GM12878 (cell line): ENCODE measurements around the gene RRP12. TPM values are rescaled to one million over a fixed set of nuclear protein-coding genes. Genes with fewer than 3 reads are reported as not detected.

Experiments
- CBX5 ChIP-seq: sonication (generic); IDR thresholded peaks from 2 replicates; pipeline ENCODE4 v1.6.1; 2016; ENCODE audit warnings: low read depth, moderate library complexity, mild to moderate bottlenecking, inconsistent platforms
- CEBPB ChIP-seq, 2 experiments: fragments of 150-350 bp in 1 of 2; IDR thresholded peaks; 2 replicates each; pipeline ENCODE4 v1.6.1; 2012 to 2014; ENCODE audit warnings: low read depth in 2 of 2, low read length in 2 of 2, borderline replicate concordance in 1 of 2, inconsistent platforms in 1 of 2
- CTCF ChIP-seq, 3 experiments: IDR thresholded peaks in 2 of 3; conservative IDR thresholded peaks in 1 of 3; 2 replicates each; pipeline ENCODE4 v1.5.1; 2011; ENCODE audit warnings: low read depth in 3 of 3, low read length in 3 of 3, mild to moderate bottlenecking in 3 of 3, control low read depth in 2 of 3, moderate library complexity in 2 of 3, inconsistent platforms in 1 of 3, mixed read lengths in 1 of 3; ENCODE audit not compliant: control insufficient read depth in 2 of 3, insufficient read depth in 1 of 3; ENCODE audit errors: extremely low read depth in 1 of 3
- FOXM1 ChIP-seq: IDR thresholded peaks from 2 replicates; pipeline ENCODE4 v1.6.1; 2012; ENCODE audit warnings: low read depth, mild to moderate bottlenecking, inconsistent platforms, low read length, moderate library complexity
- HDGF ChIP-seq: fragments of 450-650 bp; IDR thresholded peaks from 2 replicates; pipeline ENCODE4 v1.6.1; 2016; ENCODE audit warnings: antibody characterized with exemption
- IRF4 ChIP-seq: IDR thresholded peaks from 2 replicates; pipeline ENCODE4 v1.6.1; 2011; ENCODE audit warnings: low read depth, low read length
- KAT2A ChIP-seq: conservative IDR thresholded peaks from 2 replicates; pipeline ENCODE4 v1.6.1; 2011; ENCODE audit warnings: low read depth, low read length; ENCODE audit not compliant: control insufficient read depth
- NR2C1 ChIP-seq: fragments of 450-650 bp; IDR thresholded peaks from 2 replicates; pipeline ENCODE4 v1.6.1; 2017; ENCODE audit warnings: antibody characterized with exemption, mild to moderate bottlenecking, moderate library complexity
- NR2C2 ChIP-seq: IDR thresholded peaks from 2 replicates; pipeline ENCODE4 v1.6.1; 2011; ENCODE audit warnings: borderline replicate concordance, low read depth; ENCODE audit not compliant: control insufficient read depth, insufficient read length
- PAX5 ChIP-seq: IDR thresholded peaks from 2 replicates; pipeline ENCODE4 v1.6.1; 2011; ENCODE audit warnings: low read depth, low read length, borderline replicate concordance
- RELA ChIP-seq: fragments of 450-650 bp; IDR thresholded peaks from 2 replicates; pipeline ENCODE4 v1.8.0; 2014; ENCODE audit warnings: borderline replicate concordance; ENCODE audit not compliant: partially characterized antibody
- SMAD1 ChIP-seq: fragments of 450-650 bp; IDR thresholded peaks from 2 replicates; pipeline ENCODE4 v1.6.1; 2018; ENCODE audit warnings: mild to moderate bottlenecking, low read depth; ENCODE audit not compliant: partially characterized antibody
- SP1 ChIP-seq: IDR thresholded peaks from one replicate; pipeline ENCODE4 v1.6.1; 2011; ENCODE audit warnings: low read depth, low read length
- SPI1 ChIP-seq: IDR thresholded peaks from 2 replicates; pipeline ENCODE4 v1.6.1; 2011; ENCODE audit warnings: low read depth, mild to moderate bottlenecking, low read length, moderate library complexity, borderline replicate concordance; ENCODE audit not compliant: insufficient read depth
- SREBF1 ChIP-seq: IDR thresholded peaks from 2 replicates; pipeline ENCODE4 v1.6.1; 2012; ENCODE audit warnings: mild to moderate bottlenecking, low read length
- STAT1 ChIP-seq: fragments of 450-650 bp; conservative IDR thresholded peaks from 2 replicates; pipeline ENCODE4 v1.6.1; 2014; ENCODE audit warnings: antibody characterized with exemption, mild to moderate bottlenecking
- TCF3 ChIP-seq: IDR thresholded peaks from 2 replicates; pipeline ENCODE4 v1.6.1; 2012; ENCODE audit warnings: low read depth, mild to moderate bottlenecking, low read length, borderline replicate concordance; ENCODE audit not compliant: insufficient read depth
- USF1 ChIP-seq: IDR thresholded peaks from 2 replicates; pipeline ENCODE4 v1.6.1; 2011; ENCODE audit warnings: borderline replicate concordance, low read depth, mild to moderate bottlenecking, moderate library complexity, mixed read lengths, low read length; ENCODE audit not compliant: insufficient read depth; ENCODE audit errors: extremely low read length
- ZBED1 ChIP-seq: IDR thresholded peaks from 2 replicates; pipeline ENCODE4 v1.6.1; 2016; ENCODE audit warnings: borderline replicate concordance
- ZBTB11 ChIP-seq: fragments of 450-650 bp; formaldehyde crosslinking; IDR thresholded peaks from 2 replicates; pipeline ENCODE4 v1.5.0; 2022; ENCODE audit warnings: mild to moderate bottlenecking, missing genetic modification characterization
- ZNF207 ChIP-seq: fragments of 450-650 bp; IDR thresholded peaks from 2 replicates; pipeline ENCODE4 v1.6.1; 2014; ENCODE audit warnings: antibody characterized with exemption, mild to moderate bottlenecking, borderline replicate concordance
- ZNF384 ChIP-seq: IDR thresholded peaks from 2 replicates; pipeline ENCODE4 v1.6.1; 2012; ENCODE audit warnings: low read depth, mild to moderate bottlenecking, low read length, improper control_type of control experiment, borderline replicate concordance
- polyA plus RNA-seq, 11 experiments: library from polyadenylated mRNA; depleted of rRNA in 4 of 11; unstranded in 6 of 11; stranded (reverse) in 5 of 11; fragments of >200 nt; fragmentation: Nextera tagmentation in 4 of 11; fragmentation: Illumina TruSeq in 1 of 11; extraction: Ambion mirVana in 4 of 11; extraction: Trizol in 1 of 11; gene quantifications; 1 replicate in 1 of 11; 2 replicates in 10 of 11; pipeline versions ENCODE4 v1.2.1 to v1.2.3, GENCODE V29; 2011 to 2016; ENCODE audit warnings: inconsistent platforms in 2 of 11, missing spikeins in 2 of 11, low read depth in 1 of 11
- total RNA-seq, 4 experiments: library from RNA; depleted of rRNA in 3 of 4; stranded (reverse); fragments of >200 nt in 3 of 4; fragmentation: Illumina TruSeq in 1 of 4; extraction: Trizol in 1 of 4; gene quantifications; 2 replicates each; pipeline versions ENCODE4 v1.2.1 to v1.2.3, GENCODE V29; 2013 to 2021
- TF ChIP-seq, protein P1 (sequence below): IDR thresholded peaks from 2 replicates; pipeline ENCODE4 v1.6.1; 2011; ENCODE audit warnings: low read depth, low read length, improper control_type of control experiment, borderline replicate concordance

The RRP12 gene
- total and polyA plus RNA-seq, 10 of the 15 experiments (the other 5 are each of a cell fraction or from before 2014, with no cell fraction given) = 5.3 to 48.7 (median 16.8) TPM

- TF ChIP-seq NR2C2 (no peak), FOXM1 (no peak), HDGF (no peak), SMAD1 (no peak), KAT2A (no peak), USF1 (peak; percentile 75), CTCF (IDR thresholded peaks at IDR 0.05 in 2 of 3, conservative IDR thresholded peaks at IDR 0.05 in 1 of 3; ENCODE audit: control insufficient read depth in 2 of 3, extremely low read depth in 1 of 3, insufficient read depth in 1 of 3, low read depth in 3 of 3, low read length in 3 of 3) (no peak), SREBF1 (peak; percentile 97), PAX5 (no peak), STAT1 (0 out of 2 replicates have a peak, but pooled peaks have one; percentile 75), RELA (peak; percentile 88), ZBED1 (no peak), ZNF384 (no peak), SP1 (no peak), NR2C1 (no peak), IRF4 (no peak), SPI1 (no peak), ZBTB11 (no peak), ZNF207 (peak; percentile 95), CEBPB (IDR thresholded peaks at IDR 0.05; ENCODE audit: borderline replicate concordance in 1 of 2, low read depth in 2 of 2, low read length in 2 of 2) (no peak), CBX5 (no peak), TCF3 (no peak)
- TF ChIP-seq, protein P1, sequence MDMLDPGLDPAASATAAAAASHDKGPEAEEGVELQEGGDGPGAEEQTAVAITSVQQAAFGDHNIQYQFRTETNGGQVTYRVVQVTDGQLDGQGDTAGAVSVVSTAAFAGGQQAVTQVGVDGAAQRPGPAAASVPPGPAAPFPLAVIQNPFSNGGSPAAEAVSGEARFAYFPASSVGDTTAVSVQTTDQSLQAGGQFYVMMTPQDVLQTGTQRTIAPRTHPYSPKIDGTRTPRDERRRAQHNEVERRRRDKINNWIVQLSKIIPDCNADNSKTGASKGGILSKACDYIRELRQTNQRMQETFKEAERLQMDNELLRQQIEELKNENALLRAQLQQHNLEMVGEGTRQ = 0 out of 2 replicates have a peak, but pooled peaks have one; percentile 10
Observed at GRCh38 chr10:97334370-97335175, 66.6 kb downstream of the RRP12 start, which contains the start of gene FRAT2 (continued).
